ENCODE results near the gene SSR1.
"Not testable (repeated sequence)": the region's sequence is repeated elsewhere in the genome, so short reads cannot be mapped to it uniquely, and the experiment has no call there.

The SSR1 gene

DNA sequence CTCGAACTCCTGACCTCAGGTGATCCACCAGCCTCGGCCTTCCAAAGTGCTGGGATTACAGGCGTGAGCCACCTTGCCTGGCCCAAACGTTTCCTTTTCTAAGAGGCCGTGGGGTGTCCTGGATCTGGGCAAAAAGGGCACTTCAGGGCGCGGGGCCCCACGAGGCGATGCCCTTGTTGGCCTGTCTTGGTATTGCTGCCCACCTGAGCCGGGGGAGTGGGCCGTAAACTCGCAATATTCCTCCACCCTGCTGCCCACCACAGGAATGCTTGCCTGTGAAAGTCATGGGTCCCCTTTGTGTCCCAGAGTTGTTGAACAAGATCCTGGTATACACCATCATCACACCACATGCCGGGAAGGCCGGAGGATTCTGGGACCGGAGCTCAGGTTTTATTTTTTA is 49.0 kb downstream of the SSR1 start:
- Histone ChIP-seq H3K36me3 (ENCODE audit: control insufficient read depth, low read length) (no peaks in the 10 kb centered on the region), H3K4me2 (ENCODE audit: low read length) (no peak overlapping the region), H3K9me3 (ENCODE audit: control insufficient read depth, insufficient read depth, low read length) (no peaks in the 10 kb centered on the region), H3K27ac (ENCODE audit: low read depth, low read length) (no peak overlapping the region), H3K79me2 (ENCODE audit: control insufficient read depth, low read length) (no peaks in the 10 kb centered on the region), H3K4me3 (ENCODE audit: low read length) (no peak overlapping the region), H3F3A (ENCODE audit: control insufficient read depth, insufficient read depth) (no peaks in the 10 kb centered on the region), H3K27me3 (ENCODE audit: control insufficient read depth, low read length) (peaks cover 21% of the 10 kb centered on the region), H3K4me1 (ENCODE audit: control insufficient read depth, low read length) (peaks cover 3% of the 10 kb centered on the region; the same call in 1 of the 2 replicates), H4K20me1 (ENCODE audit: control insufficient read depth, insufficient read depth, low read depth, low read length) (no peaks in the 10 kb centered on the region), H3K9me2 (replicated peaks; ENCODE audit: control insufficient read depth, low read length) (no peaks in the 10 kb centered on the region)
- TF ChIP-seq, protein P1, sequence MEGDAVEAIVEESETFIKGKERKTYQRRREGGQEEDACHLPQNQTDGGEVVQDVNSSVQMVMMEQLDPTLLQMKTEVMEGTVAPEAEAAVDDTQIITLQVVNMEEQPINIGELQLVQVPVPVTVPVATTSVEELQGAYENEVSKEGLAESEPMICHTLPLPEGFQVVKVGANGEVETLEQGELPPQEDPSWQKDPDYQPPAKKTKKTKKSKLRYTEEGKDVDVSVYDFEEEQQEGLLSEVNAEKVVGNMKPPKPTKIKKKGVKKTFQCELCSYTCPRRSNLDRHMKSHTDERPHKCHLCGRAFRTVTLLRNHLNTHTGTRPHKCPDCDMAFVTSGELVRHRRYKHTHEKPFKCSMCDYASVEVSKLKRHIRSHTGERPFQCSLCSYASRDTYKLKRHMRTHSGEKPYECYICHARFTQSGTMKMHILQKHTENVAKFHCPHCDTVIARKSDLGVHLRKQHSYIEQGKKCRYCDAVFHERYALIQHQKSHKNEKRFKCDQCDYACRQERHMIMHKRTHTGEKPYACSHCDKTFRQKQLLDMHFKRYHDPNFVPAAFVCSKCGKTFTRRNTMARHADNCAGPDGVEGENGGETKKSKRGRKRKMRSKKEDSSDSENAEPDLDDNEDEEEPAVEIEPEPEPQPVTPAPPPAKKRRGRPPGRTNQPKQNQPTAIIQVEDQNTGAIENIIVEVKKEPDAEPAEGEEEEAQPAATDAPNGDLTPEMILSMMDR (IDR thresholded peaks at IDR 0.05; ENCODE audit: low read depth, low read length, poor library complexity, severe bottlenecking), result no peak
- no peak for TF ChIP-seq EZH2phosphoT487 (IDR thresholded peaks at IDR 0.05; ENCODE audit: borderline replicate concordance, low read length)

DNA sequence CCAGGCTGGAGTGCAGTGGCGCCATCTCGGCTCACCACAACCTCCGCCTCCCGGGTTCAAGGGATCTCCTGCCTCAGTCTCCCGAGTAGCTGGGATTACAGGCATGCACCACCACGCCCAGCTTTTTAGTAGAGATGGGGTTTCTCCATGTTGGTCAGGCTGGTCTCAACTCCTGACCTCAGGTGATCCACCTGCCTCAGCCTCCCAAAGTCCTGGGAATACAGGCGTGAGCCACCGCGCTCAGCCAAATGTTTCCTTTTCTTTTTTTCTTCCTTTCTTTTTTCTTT is 49.5 kb downstream of the SSR1 start:
- H3F3A ChIP-seq (ENCODE audit: control insufficient read depth, insufficient read depth); H3K4me2 ChIP-seq (ENCODE audit: low read length); H4K20me1 ChIP-seq (ENCODE audit: control insufficient read depth, insufficient read depth, low read depth, low read length); H3K79me2 ChIP-seq (ENCODE audit: control insufficient read depth, low read length); H3K27ac ChIP-seq (ENCODE audit: low read depth, low read length); H3K4me3 ChIP-seq (ENCODE audit: low read length); H3K9me3 ChIP-seq (ENCODE audit: control insufficient read depth, insufficient read depth, low read length); H3K36me3 ChIP-seq (ENCODE audit: control insufficient read depth, low read length); H3K9me2 ChIP-seq (replicated peaks; ENCODE audit: control insufficient read depth, low read length); H3K4me1 ChIP-seq (ENCODE audit: control insufficient read depth, low read length): not testable (repeated sequence)
- peaks cover 21% of the 10 kb centered on the region for H3K27me3 ChIP-seq (ENCODE audit: control insufficient read depth, low read length)

DNA sequence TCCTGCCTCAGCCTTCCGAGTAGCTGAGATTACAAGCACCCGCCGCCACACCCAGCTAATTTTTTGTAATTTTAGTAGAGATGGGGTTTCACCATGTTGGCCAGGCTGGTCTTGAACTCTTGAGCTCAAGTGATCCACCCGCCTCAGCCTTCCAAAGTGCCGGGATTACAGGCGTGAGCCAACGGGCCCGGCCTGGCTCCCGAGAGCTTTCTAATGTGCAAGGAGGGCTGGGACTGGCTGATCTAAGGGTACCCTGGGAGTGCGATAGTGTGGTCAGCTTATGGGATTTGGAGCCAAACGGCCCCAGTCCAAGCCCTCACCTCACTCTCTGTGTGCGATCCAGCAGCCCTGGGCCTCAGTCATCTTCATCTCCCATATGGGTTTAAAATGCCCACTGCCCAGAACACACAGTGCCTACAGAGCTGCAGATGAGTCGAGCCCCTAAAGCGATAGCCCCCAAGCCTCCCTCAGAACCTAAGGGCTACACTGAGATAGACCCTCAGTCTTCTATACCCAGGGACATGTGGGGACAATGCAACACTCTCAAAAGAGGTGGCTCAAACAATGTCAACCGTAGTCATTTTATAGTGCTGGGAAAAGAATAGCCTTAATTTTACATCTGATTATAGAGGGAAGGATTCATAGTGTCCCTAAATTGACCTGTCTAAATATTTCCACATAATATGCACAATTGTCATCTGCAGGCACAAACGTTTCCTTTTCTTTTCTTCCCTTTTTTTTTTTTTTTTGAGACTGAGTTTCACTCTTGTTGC is 50.1 kb downstream of the SSR1 start:
- Histone ChIP-seq H3K79me2 (ENCODE audit: control insufficient read depth, low read length) (no peaks in the 10 kb centered on the region), H3K4me2 (ENCODE audit: low read length) (no peak overlapping the region), H3K27ac (ENCODE audit: low read depth, low read length) (no peak overlapping the region), H3K9me2 (replicated peaks; ENCODE audit: control insufficient read depth, low read length) (no peaks in the 10 kb centered on the region), H3K4me3 (ENCODE audit: low read length) (no peak overlapping the region), H3F3A (ENCODE audit: control insufficient read depth, insufficient read depth) (no peaks in the 10 kb centered on the region), H3K9me3 (ENCODE audit: control insufficient read depth, insufficient read depth, low read length) (no peaks in the 10 kb centered on the region), H3K4me1 (ENCODE audit: control insufficient read depth, low read length) (peaks cover 3% of the 10 kb centered on the region; the same call in 1 of the 2 replicates), H4K20me1 (ENCODE audit: control insufficient read depth, insufficient read depth, low read depth, low read length) (no peaks in the 10 kb centered on the region), H3K36me3 (ENCODE audit: control insufficient read depth, low read length) (no peaks in the 10 kb centered on the region), H3K27me3 (ENCODE audit: control insufficient read depth, low read length) (peaks cover 21% of the 10 kb centered on the region)
- TF ChIP-seq, protein P1 (IDR thresholded peaks at IDR 0.05; ENCODE audit: low read depth, low read length, poor library complexity, severe bottlenecking), result no peak
- TF ChIP-seq EZH2phosphoT487 (IDR thresholded peaks at IDR 0.05; ENCODE audit: borderline replicate concordance, low read length), result no peak

DNA sequence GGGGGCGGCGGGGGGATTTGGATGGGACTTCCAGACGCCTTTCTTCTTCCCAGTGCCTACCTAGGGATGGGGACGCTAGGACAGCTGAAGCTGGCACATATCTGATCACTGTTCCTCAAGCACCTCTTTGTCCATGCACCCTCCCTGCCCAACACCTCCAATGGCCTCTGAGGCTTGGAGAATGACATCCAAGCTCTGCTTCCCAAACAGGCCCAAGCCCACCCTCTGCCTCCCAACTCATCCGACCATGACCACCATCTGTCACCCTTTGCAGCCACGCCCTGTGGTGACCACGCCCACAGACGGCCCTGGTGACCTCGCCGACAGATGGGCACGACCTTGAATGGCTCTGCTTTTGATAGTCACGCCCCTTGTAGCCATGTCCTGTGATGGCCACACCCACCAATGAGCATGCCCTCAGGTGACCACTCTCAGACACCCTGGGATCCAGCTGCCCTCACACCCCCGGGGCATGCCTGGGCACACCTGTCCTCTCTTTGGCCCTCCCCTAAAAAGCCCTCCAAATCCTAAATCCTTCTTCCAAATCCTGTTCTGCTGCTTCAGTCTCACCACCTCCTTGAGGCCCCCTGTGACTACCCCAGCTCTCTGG is 51.0 kb downstream of the SSR1 start:
- Histone ChIP-seq H3K4me1 (ENCODE audit: control insufficient read depth, low read length) (peaks cover 3% of the 10 kb centered on the region; the same call in 1 of the 2 replicates), H3K4me2 (ENCODE audit: low read length) (no peak overlapping the region), H3K27ac (ENCODE audit: low read depth, low read length) (no peak overlapping the region)

More for the DNA sequence above, 51.0 kb downstream of the SSR1 start:
- H3K9me2 ChIP-seq (replicated peaks; ENCODE audit: control insufficient read depth, low read length), result no peaks in the 10 kb centered on the region
- H3K4me3 ChIP-seq (ENCODE audit: low read length), result no peak overlapping the region
- no peaks in the 10 kb centered on the region for H3K9me3 ChIP-seq (ENCODE audit: control insufficient read depth, insufficient read depth, low read length)
- no peaks in the 10 kb centered on the region for H3K36me3 ChIP-seq (ENCODE audit: control insufficient read depth, low read length)
- H3F3A ChIP-seq (ENCODE audit: control insufficient read depth, insufficient read depth), result no peaks in the 10 kb centered on the region
- peaks cover 21% of the 10 kb centered on the region for H3K27me3 ChIP-seq (ENCODE audit: control insufficient read depth, low read length)
- H3K79me2 ChIP-seq (ENCODE audit: control insufficient read depth, low read length), result no peaks in the 10 kb centered on the region
- H4K20me1 ChIP-seq (ENCODE audit: control insufficient read depth, insufficient read depth, low read depth, low read length), result no peaks in the 10 kb centered on the region
- TF ChIP-seq, protein P1 (IDR thresholded peaks at IDR 0.05; ENCODE audit: low read depth, low read length, poor library complexity, severe bottlenecking), result no peak
- TF ChIP-seq EZH2phosphoT487 (IDR thresholded peaks at IDR 0.05; ENCODE audit: borderline replicate concordance, low read length), result no peak

Measured in DOHH2 (cell line).